ENCODE measurements around the gene CX3CL1.

DNA sequence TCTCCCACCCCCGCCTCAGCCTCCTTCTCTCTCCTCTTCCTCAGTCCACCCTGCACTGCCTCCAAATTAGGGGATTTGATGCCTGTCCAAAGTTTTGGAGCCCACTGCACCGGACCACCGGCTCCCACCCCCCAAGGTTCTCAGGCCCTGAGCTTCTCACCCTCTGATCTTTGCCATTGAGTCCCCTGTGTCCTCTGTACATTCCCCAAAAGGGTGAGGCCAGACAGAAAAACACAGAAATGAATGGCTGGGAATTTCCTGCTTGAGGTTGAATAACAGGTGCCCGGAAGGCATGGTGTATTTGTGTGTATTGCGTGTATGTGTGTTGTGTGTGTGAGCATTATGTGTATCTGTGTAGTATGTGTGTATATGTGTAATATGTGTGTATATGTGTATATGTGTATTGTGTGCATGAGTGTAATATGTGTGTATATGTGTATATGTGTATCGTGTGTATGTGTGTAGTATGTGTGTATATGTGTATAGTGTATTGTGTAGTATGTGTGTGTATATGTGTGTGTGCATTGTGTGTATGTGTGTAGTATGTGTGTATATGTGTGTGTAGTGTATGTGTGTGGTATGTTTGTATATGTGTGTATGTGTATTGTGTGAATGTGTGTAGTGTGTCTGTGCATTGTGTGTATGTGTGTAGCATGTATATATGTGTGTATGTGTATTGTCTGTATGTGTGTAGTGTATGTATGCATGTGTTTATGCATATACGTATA, 16.2 kb downstream of the CX3CL1 start:
- TF ChIP-seq, protein P1, sequence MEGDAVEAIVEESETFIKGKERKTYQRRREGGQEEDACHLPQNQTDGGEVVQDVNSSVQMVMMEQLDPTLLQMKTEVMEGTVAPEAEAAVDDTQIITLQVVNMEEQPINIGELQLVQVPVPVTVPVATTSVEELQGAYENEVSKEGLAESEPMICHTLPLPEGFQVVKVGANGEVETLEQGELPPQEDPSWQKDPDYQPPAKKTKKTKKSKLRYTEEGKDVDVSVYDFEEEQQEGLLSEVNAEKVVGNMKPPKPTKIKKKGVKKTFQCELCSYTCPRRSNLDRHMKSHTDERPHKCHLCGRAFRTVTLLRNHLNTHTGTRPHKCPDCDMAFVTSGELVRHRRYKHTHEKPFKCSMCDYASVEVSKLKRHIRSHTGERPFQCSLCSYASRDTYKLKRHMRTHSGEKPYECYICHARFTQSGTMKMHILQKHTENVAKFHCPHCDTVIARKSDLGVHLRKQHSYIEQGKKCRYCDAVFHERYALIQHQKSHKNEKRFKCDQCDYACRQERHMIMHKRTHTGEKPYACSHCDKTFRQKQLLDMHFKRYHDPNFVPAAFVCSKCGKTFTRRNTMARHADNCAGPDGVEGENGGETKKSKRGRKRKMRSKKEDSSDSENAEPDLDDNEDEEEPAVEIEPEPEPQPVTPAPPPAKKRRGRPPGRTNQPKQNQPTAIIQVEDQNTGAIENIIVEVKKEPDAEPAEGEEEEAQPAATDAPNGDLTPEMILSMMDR (IDR thresholded peaks at IDR 0.05), result no peak
- TF ChIP-seq POLR2A (IDR thresholded peaks at IDR 0.05), result no peak

Measured in lower leg skin (tissue), 3 donors.